IPS-18c (cell line): ENCODE measurements around the gene DUOX2.
"Not testable (repeated sequence)": the region's sequence is repeated elsewhere in the genome, so short reads cannot be mapped to it uniquely, and the experiment has no call there.

Source experiments
- H3K4me3 ChIP-seq: 2 replicates; pipeline ENCODE4 v1.7.0; 2013; ENCODE audit warnings: low read depth, mild to moderate bottlenecking, low read length, moderate library complexity; ENCODE audit not compliant: insufficient read depth
- H3K9me3 ChIP-seq: one replicate; pipeline ENCODE4 v1.6.1; 2013; ENCODE audit warnings: mild to moderate bottlenecking, low read length, moderate library complexity; ENCODE audit not compliant: control insufficient read depth, insufficient read depth

DUOX2 gene

GRCh38 chr15:45064386-45064785, 49.6 kb downstream of the DUOX2 start:
- no peaks in the 10 kb centered on the region for H3K9me3 ChIP-seq
- H3K4me3 ChIP-seq, result no peak overlapping the region

GRCh38 chr15:45062301-45062700, 51.7 kb downstream of the DUOX2 start:
- not testable (repeated sequence) for H3K4me3 ChIP-seq, H3K9me3 ChIP-seq

- not testable (repeated sequence) for H3K4me3 ChIP-seq
These were observed 55.0 kb downstream of the DUOX2 start for GRCh38 chr15:45058690-45059675.

GRCh38 chr15:45052676-45053075, 61.3 kb downstream of the DUOX2 start:
- not testable (repeated sequence) for H3K4me3 ChIP-seq, H3K9me3 ChIP-seq

More at GRCh38 chr15:45058690-45059675, 55.0 kb downstream of the DUOX2 start:
- not testable (repeated sequence) for H3K9me3 ChIP-seq

GRCh38 chr15:45050587-45050986, 63.4 kb downstream of the DUOX2 start:
- Histone ChIP-seq H3K9me3 (peaks cover 9% of the 10 kb centered on the region), H3K4me3 (no peak overlapping the region)

- peaks cover 9% of the 10 kb centered on the region for H3K9me3 ChIP-seq
- H3K4me3 ChIP-seq, result no peak overlapping the region
These were observed 65.0 kb downstream of the DUOX2 start for GRCh38 chr15:45048794-45049631.

- H3K9me3 ChIP-seq, result not testable (repeated sequence)
These were observed 65.6 kb downstream of the DUOX2 start for GRCh38 chr15:45048449-45048793.

GRCh38 chr15:45044270-45044669, 69.7 kb downstream of the DUOX2 start:
- not testable (repeated sequence) for H3K9me3 ChIP-seq, H3K4me3 ChIP-seq

More at GRCh38 chr15:45048449-45048793, 65.6 kb downstream of the DUOX2 start:
- not testable (repeated sequence) for H3K4me3 ChIP-seq

- H3K9me3 ChIP-seq, H3K4me3 ChIP-seq: not testable (repeated sequence)
These were observed 71.1 kb downstream of the DUOX2 start for GRCh38 chr15:45042859-45043258.
